Measurements from ENCODE around the gene INKA2.
"Not testable (repeated sequence)": the region's sequence is repeated elsewhere in the genome, so short reads cannot be mapped to it uniquely, and the experiment has no call there.

The INKA2 gene

GRCh38 chr1:111749628-111750027 lies 10.4 kb upstream of the INKA2 start:
- DNase-seq: no peak

DNA sequence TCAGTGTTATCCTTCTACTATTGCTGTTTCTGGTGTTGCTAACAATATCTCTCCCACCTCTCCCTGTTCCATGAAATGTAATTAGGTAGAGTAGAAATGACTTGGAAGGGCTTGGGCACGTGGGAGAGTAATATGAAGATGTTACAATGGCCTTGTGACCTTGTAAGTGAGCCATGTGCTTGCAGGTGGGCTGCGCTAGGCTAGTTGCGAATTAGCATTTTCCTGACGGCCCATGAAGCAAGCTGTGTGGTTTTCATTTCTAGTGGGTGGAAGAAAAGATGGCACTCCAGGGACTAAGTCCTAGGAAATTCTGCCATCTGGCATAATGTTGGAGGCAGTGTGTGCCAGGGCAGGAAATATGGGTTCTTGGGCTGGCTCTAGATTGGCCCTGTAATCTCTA lies 8.8 kb upstream of the INKA2 start:
- no peak for DNase-seq

- DNase-seq: peak; percentile 64
Measured at GRCh38 chr1:111747282-111747734, 8.1 kb upstream of the INKA2 start.

GRCh38 chr1:111746614-111746999 lies 7.4 kb upstream of the INKA2 start:
- DNase-seq: no peak

GRCh38 chr1:111745675-111746613 lies 6.7 kb upstream of the INKA2 start:
- DNase-seq: no peak

- no peak for DNase-seq
Measured at GRCh38 chr1:111743679-111744101, 4.5 kb upstream of the INKA2 start.

- no peak for DNase-seq
Measured at GRCh38 chr1:111742938-111743549, 3.8 kb upstream of the INKA2 start.

DNA sequence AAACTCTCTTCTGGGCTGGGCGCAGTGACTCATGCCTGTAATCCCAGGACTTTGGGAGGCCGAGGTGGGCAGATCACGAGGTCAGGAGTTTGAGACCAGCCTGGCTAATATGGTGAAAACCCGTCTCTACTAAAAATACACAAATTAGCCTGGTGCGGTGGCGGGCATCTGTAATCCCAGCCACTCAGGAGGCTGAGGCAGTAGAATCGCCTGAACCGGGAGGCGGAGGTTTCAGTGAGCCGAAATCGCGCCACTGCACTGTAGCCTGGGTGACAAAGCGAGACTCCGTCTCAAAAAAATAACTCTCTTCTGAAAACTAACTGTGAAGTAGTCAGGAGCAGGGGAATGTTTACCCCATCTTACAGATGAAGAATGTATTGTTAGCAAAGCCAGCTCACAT lies 3.1 kb upstream of the INKA2 start:
- DNase-seq: not testable (repeated sequence)

- peak; percentile 23 for DNase-seq
Measured at GRCh38 chr1:111739925-111740765, 950 bp upstream of the INKA2 start.

GRCh38 chr1:111738436-111739193 lies 580 bp downstream of the INKA2 start:
- DNase-seq: peak; percentile 37

DNA sequence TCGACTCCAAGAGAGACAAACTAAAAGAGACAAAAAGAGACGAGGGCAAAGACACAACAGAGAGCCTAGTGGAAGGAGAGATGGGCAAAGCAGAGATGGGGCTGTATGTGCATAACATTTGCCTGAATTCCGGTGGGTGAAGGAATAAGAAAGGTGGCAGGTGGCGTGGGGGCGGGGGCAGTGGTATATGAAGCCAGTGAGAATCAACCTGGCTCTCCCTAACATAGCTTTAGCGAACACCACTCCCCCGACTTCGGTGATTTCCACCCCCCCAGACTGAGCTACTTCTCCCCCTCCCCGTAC lies 1.1 kb downstream of the INKA2 start:
- DNase-seq: no peak

DNA sequence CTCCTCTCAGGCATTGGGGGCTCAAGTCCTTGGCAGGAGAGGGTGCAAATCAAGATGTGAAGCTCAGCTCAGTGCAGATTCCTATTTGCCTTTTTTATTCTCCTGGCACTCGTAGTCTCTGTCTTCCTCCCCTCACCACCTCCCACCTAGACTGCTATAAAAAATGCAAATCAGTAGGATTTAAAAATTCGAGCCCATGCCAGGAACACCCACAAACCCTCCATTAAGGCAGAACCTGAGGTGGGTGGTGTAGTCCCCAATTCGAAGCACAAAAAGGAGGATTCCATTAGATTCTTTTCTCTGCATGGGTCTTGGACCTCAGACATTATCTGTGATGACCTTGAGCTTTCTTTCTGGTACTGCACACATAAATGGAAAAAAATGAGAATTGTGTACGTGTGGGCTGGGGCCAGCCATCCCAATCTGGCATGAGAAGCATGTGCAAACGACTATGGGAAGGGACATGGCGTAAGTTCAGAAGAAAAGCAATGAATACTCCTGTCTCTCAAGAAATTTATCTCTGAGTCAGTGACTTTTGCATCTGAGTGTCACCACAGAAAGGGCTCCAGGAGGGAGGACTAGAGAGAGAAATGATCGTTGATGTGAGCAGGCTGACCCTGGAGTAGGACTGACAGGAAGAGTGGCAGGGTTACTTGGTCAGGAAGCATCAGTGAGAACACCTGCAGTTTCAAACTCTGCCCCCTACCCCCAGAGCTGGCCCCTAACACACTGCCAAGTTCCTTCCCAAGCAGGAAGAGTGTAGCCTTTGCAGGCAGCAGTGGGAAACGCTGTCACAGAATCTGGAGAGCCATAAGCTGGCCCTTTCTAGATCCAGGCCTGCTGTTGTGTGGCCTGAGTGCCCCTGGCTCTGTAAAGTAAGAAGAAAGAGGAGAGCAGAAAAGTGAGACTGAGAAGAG lies 1.7 kb downstream of the INKA2 start:
- DNase-seq: no peak

DNA sequence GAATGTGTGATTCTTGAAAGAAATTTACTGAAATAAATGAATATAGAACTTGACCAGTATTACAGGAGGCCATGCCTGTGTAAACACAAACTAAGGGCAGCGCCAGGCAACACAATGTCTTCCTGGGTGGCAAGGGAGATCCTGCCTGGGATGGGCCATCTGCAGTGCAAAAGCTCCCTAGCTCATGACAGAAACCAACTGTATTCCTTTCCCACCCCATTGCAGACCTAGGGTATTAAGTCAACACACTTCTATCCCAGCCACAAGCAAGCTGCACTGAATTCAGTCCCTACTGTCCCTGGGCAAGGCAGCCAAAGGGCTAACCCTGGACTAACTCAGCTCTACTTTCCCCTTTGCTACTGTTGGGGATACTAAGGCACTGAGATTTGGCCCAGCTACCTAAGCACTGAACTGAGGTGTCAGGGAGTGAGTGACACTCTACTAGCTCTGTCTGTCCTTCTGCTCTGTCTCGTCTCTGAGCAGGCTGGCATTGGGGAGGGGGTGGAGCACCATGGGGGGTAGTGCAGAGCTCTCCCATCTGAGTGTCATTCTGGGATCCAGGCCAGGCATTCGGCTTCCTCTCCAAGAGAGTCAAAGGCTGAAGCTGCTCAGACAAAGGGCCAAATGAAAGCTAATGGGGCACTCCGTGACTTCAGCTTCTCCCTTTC lies 2.5 kb downstream of the INKA2 start:
- DNase-seq: no peak

DNA sequence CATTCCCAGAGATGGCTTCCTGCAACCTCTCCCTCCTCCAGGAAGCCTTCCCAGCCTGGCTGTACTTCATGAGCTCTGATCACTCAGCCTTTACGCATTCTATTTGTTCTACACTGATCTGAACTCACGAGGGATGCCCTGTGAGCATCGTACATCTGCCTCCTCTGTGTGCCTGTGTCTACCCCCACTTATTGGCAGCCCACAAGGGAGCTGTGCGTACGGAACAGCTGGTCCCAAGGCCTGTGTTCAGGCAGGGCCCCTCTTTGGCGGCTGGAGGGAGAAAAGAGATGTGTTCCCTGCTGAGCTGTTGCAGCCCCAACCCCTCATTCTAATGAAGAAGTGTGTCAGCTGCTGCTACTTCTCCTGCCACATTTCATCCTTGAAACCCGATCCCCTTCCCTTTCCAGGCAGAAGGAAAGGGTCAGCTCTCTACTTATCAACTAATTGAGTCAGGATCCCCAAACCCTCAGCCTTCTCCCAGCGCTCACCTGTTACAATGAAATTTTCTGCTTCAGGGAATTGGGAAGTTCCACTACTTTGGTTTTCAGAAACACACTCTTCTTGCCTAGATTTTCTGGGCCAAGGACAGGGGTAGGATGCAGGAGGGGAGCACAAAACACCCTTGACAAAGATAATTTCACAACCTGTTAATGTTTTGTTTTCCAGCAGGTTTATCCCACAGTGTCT lies 3.2 kb downstream of the INKA2 start:
- no peak for DNase-seq

- no peak for DNase-seq
Measured at GRCh38 chr1:111735321-111735720, 3.9 kb downstream of the INKA2 start.

DNA sequence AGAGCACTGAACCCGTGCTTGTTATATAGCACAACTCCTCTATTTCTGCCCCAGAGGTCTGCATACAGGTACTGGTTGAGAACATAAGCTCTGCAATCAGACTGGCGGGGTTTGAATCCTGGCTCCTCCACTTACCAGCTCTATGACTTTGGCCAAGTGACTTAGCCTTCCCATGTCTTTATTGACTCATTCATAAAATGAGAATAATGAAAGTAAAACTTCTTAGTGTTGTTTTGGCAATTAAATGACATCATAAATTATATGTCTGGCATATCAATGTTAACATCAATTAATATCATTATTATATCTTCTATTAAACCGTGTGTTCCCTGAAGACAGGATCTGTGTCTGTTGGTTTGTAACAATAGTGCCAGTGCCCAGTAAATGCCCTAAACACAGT lies 4.3 kb downstream of the INKA2 start:
- no peak for DNase-seq

GRCh38 chr1:111734426-111734825 lies 4.8 kb downstream of the INKA2 start:
- DNase-seq: no peak

GRCh38 chr1:111733992-111734341 lies 5.2 kb downstream of the INKA2 start:
- DNase-seq: no peak

- no peak for DNase-seq
Measured at GRCh38 chr1:111733183-111733991, 5.8 kb downstream of the INKA2 start.

- no peak for DNase-seq
Measured at GRCh38 chr1:111732718-111733117, 6.5 kb downstream of the INKA2 start.
